ENCODE measurements around the gene ALAS1. TPM values are rescaled to one million over a fixed set of nuclear protein-coding genes. Genes with fewer than 3 reads are reported as not detected.

The ALAS1 gene
- total RNA-seq, 1 donor from 2014 or later = 54.2 TPM

DNA sequence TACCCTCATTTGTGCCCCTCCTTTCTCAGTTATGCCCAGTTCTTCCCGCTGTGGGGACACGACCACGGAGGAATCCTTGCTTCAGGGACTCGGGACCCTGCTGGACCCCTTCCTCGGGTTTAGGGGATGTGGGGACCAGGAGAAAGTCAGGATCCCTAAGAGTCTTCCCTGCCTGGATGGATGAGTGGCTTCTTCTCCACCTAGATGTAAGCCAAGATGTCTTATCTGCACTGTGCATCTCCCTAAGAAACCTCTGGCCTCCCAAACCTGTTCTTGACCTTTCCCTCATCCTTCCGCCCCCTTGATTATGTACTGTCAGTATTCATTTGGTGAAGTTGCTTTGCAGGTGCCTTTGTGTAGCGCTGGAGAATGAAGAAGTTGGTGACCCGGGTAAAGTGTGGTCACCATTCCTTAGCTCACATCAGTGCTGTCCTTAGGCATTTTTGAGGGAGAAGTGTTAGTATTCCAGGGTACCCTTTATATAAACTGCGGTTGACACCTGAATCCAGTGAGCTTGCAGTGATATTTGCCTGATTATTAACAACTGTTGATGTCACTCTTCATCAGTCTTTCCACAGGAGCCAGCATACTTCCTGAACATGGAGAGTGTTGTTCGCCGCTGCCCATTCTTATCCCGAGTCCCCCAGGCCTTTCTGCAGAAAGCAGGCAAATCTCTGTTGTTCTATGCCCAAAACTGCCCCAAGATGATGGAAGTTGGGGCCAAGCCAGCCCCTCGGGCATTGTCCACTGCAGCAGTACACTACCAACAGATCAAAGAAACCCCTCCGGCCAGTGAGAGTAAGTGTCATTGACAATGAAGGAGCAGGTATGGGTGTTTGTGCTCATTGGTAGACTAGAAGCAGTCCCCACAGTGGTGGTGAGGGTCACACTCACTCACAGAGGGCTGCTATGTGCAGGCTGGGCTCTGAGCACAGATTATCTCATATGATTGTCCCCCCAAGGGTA is 966 bp downstream of the ALAS1 start:
- Histone ChIP-seq H3K36me3 (ENCODE audit: control insufficient read depth, insufficient read depth, low read length) (peaks cover 3% of the 10 kb centered on the region), H3K4me3 (ENCODE audit: low read depth, low read length) (peak overlapping the region; percentile 68), H3K27me3 (ENCODE audit: control insufficient read depth, insufficient read depth, low read length) (no peaks in the 10 kb centered on the region)
- DNase-seq (ENCODE audit: low read depth) = no peak
- TF ChIP-seq, protein P1, sequence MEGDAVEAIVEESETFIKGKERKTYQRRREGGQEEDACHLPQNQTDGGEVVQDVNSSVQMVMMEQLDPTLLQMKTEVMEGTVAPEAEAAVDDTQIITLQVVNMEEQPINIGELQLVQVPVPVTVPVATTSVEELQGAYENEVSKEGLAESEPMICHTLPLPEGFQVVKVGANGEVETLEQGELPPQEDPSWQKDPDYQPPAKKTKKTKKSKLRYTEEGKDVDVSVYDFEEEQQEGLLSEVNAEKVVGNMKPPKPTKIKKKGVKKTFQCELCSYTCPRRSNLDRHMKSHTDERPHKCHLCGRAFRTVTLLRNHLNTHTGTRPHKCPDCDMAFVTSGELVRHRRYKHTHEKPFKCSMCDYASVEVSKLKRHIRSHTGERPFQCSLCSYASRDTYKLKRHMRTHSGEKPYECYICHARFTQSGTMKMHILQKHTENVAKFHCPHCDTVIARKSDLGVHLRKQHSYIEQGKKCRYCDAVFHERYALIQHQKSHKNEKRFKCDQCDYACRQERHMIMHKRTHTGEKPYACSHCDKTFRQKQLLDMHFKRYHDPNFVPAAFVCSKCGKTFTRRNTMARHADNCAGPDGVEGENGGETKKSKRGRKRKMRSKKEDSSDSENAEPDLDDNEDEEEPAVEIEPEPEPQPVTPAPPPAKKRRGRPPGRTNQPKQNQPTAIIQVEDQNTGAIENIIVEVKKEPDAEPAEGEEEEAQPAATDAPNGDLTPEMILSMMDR (IDR thresholded peaks at IDR 0.05; ENCODE audit: insufficient read depth, low read length, poor library complexity, severe bottlenecking) = no peak

DNA sequence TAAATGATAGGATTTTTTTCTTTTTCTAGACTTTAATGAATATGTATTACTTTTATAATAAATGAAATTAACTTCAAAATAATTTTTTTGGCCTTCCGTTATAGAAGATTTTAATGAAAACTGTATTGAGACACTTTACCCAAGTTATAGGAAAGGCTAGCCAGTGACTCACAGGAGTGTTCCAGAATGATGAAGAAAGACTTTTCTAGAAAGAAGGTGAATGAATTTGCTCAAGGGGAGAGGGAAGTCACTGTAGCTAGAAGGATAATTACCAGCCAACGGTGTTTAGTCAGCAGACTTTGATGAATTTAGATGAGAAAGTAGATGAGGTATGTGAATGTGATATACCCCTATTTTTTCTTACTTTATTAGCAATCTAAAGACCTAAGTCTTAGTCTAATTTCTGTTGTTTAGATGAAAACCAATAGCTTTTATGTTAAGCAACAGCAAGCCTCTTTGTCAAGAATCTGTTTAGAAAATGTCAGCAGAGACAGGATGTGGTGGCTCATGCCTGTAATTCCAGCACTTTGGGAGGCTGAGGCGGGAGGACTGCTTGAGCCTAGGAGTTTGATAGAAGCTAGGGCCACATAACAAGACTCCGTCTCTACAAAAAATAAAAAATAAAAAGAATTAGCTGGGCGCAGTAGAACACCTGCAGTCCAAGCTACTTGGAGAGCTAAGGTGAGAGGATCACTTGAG is 3.2 kb downstream of the ALAS1 start:
- peaks cover 3% of the 10 kb centered on the region for H3K36me3 ChIP-seq (ENCODE audit: control insufficient read depth, insufficient read depth, low read length)
- H3K4me3 ChIP-seq (ENCODE audit: low read depth, low read length) = no peak overlapping the region
- no peaks in the 10 kb centered on the region for H3K27me3 ChIP-seq (ENCODE audit: control insufficient read depth, insufficient read depth, low read length)
- DNase-seq (ENCODE audit: low read depth) = no peak
- TF ChIP-seq, protein P1 (IDR thresholded peaks at IDR 0.05; ENCODE audit: insufficient read depth, low read length, poor library complexity, severe bottlenecking) = no peak

DNA sequence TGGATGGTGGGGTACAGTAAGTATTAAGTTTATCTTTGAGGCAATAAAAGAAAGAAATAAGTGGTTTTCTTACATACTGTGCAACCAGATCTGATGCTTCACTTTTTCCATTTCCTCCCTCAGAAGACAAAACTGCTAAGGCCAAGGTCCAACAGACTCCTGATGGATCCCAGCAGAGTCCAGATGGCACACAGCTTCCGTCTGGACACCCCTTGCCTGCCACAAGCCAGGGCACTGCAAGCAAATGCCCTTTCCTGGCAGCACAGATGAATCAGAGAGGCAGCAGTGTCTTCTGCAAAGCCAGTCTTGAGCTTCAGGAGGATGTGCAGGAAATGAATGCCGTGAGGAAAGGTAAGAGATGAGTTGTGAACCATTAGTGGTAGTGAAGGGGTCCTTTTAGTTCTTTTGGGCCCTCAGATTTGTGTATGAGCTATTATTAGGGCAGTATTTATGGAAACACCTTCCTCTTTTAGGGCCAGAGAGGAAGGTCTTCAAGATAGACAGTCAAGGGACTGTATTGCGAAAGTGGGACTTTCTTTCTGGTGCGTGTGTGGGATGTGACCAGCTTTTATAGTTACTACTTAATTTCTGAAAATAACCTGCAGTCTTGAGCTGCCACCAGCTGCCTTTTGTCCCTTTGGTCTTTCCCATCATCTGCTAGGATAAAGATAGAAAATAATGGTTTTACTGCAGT is 4.6 kb downstream of the ALAS1 start:
- H3K27me3 ChIP-seq (ENCODE audit: control insufficient read depth, insufficient read depth, low read length) = no peaks in the 10 kb centered on the region
- H3K36me3 ChIP-seq (ENCODE audit: control insufficient read depth, insufficient read depth, low read length) = peaks cover 3% of the 10 kb centered on the region
- H3K4me3 ChIP-seq (ENCODE audit: low read depth, low read length) = no peak overlapping the region
- no peak for DNase-seq (ENCODE audit: low read depth)
- TF ChIP-seq, protein P1 (IDR thresholded peaks at IDR 0.05; ENCODE audit: insufficient read depth, low read length, poor library complexity, severe bottlenecking) = no peak

DNA sequence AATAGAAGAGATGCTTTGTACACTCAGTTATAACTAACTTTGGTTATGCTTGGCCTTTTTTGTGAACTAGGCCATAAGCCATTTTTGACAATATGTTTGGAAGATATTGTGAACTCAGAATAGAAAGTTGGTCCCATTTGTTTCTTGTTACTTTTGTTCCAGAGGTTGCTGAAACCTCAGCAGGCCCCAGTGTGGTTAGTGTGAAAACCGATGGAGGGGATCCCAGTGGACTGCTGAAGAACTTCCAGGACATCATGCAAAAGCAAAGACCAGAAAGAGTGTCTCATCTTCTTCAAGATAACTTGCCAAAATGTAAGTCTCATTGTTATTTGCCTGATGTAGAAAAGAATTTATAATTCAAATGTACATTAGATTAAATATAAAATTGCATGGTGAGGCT is 5.7 kb downstream of the ALAS1 start:
- Histone ChIP-seq H3K36me3 (ENCODE audit: control insufficient read depth, insufficient read depth, low read length) (peaks cover 3% of the 10 kb centered on the region), H3K27me3 (ENCODE audit: control insufficient read depth, insufficient read depth, low read length) (no peaks in the 10 kb centered on the region), H3K4me3 (ENCODE audit: low read depth, low read length) (no peak overlapping the region)
- TF ChIP-seq, protein P1 (IDR thresholded peaks at IDR 0.05; ENCODE audit: insufficient read depth, low read length, poor library complexity, severe bottlenecking) = no peak
- no peak for DNase-seq (ENCODE audit: low read depth)

DNA sequence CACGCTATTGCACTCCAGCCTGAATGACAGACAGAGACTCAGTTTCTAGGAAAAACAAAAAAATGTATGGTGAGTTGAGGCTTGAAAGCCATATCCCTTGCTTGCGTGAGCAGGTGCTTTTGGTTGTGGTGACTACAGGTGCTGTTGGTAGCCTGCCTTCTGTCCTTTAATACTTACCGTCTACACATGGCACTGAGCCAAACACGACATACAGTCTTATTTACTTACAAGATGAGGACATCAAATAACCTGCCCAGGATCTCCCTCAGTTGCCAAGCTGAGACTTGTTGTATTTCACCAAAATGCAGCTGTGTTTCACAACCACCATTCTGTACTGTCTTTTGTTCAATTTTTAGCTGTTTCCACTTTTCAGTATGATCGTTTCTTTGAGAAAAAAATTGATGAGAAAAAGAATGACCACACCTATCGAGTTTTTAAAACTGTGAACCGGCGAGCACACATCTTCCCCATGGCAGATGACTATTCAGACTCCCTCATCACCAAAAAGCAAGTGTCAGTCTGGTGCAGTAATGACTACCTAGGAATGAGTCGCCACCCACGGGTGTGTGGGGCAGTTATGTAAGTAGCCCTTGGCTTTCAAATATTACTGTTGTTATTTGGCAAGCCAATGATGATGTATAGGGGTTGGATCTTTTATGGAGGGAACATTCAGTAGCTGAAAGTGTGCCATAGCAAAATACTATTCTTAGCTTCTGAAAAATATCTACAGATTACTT is 6.5 kb downstream of the ALAS1 start:
- Histone ChIP-seq H3K4me3 (ENCODE audit: low read depth, low read length) (no peak overlapping the region), H3K27me3 (ENCODE audit: control insufficient read depth, insufficient read depth, low read length) (no peaks in the 10 kb centered on the region), H3K36me3 (ENCODE audit: control insufficient read depth, insufficient read depth, low read length) (peaks cover 3% of the 10 kb centered on the region)
- no peak for DNase-seq (ENCODE audit: low read depth)
- TF ChIP-seq, protein P1 (IDR thresholded peaks at IDR 0.05; ENCODE audit: insufficient read depth, low read length, poor library complexity, severe bottlenecking) = no peak
